HG02840 (cell line): ENCODE measurements around the gene PACRG.

Experiments used
- ATAC-seq: cut with Tn5 transposase; IDR thresholded peaks from one replicate; pipeline ENCODE4 v1.9.1; 2021; ENCODE audit warnings: mild to moderate bottlenecking, moderate library complexity, moderate number of reproducible peaks; ENCODE audit not compliant: unreplicated experiment, low FRiP score

The PACRG gene

DNA sequence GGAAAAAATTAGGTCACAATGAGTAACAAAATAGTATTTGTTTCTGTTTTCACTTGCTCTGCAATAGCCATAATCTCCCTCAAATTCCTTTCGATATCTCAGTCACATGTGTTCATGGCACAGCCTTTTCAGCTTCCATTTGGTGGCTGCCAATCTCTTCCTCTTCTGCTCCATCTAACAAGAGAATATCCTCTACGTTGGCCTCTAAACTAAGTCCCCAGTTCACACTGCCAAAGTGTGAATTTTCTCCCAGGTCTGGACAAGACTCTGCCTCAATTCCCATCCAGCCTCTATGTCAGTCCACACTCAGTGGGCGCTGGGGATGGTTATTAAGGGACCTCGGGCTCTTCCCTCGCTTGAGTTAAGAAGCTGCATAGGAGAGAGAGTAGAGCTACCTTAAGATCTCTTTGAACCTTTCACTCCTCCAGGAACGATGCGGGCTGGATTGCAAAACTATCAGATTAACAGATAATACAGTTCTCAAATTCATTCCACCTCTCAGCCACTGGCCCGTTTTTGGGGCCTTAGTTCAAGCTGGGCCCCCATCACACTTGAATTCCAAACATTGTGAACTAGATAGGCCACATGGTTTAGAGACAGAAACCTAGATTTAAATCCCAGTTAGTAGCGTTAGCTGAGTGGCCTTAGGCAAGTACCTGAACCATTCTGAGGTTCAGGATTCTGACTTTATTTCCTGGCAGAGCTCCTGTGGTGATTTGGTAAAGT, 436.6 kb downstream of the PACRG start:
- ATAC-seq = no peak

DNA sequence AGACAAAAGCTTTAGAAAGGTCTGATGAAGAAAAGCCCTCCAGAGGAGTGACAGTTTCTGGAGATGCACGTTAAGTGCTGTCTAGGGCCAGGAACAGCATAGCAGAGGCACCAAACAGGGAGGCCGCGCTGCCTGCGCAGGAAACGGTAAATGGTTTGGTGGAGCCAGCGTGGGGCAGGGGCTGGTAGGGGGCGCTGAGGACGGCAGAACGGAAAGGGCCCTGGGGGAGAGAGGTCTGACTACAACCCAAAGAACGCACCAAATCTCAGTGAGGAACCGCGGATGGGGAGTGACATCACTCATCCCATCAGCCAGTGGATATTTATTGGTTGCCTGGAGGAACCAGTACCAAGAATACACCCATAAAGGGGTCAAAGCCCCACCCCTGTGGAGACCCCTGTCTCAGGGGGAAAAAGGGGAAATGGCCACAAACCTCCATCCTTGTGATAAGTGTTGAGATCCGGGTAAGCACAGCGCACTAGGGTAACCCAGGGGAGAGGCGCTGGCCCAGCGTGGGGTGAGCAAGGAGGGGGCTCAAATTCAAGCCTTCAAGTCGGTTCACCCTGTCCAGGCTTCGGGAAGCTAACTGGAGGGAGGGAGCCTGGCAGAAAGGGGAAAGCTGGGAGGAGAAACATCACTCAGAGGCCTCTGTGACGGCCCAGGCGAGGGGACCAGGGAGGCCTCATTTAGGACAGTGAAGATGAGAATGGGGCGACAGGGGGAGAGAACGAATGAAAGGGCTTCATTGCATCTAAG, 437.6 kb downstream of the PACRG start:
- no peak for ATAC-seq

DNA sequence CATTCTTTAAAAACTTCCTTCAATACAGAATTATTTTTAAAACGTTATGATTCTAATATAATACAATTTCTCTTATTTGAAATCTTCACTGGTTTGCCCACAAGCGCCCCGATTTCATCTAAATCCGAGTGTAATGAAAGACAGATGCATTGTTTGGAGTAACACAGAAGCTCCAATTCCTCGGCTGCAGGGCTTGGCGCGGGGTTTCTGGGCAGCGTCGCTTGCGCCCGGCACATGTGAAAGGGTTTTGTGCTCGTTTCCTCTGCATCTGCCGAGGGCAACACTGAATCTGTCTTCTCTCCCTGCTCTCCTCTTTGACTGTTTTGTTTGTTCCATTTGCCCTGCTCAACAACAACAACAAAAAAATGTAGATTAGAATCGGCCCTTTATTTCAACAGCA, 438.1 kb downstream of the PACRG start:
- no peak for ATAC-seq

DNA sequence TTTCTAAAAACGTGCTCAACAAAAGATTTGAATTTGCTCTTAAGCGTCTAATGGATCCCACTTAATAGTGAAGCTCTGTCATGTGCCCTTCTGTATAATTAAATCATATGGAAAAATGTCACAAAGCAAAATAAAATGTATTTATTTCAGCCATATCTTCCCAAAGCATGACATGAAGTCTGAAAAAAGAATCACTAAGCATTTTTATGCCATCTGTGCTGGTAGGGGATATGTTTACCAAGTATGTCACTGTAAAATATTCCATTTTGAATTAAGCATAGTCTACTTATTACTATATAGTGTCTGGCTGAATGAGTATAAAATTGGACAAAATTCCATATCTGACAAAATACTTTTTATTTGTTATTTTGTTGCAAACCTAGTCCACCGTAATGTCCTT, 438.7 kb downstream of the PACRG start:
- no peak for ATAC-seq

DNA sequence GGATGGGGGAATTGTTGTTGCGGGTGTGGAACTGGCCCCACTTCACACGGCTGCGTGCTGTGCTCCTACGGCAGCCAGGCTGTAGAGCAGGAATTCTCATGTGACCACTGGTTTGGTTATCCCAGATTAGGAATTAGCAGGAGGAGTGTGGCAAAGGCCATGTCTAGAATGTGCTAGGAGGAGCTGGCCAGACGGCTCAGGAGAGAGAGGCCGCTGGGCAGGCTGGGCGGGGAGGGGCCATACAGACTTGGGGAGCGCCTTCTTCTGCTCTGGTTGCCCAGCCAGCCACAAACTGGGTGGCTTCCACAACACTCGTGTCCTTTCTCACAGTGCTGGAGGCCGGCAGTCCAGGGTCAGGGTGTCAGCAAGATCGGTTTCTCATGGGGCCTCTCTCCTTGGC, 441.7 kb downstream of the PACRG start:
- ATAC-seq = no peak

DNA sequence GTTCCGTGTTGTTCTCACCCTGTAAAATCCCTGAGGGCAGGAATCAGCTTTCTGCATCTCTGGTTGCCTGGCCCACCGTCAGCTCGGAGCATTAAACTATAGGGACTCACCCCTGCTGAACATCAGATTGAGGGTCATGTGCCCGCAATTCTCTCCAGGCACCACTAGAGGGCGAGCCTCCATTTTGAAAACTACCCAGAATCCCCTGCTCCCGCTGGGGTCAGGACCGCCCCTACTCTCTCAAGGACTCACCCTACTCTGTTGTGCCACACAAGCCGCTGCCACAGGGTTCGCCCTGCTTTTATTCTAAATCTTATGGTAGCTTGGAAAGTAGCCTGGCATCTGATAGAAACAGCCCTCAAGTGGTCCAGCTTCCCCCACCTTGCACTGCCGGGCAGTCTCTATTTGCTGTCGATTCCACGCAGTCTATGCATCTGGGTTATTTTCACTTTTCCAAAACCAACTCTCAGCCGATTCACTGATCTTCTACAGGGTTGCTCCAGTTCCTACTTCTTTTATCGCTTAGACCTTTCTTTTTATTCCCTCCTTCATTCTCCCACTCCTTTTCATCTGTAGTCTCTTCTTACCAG, 442.6 kb downstream of the PACRG start:
- no peak for ATAC-seq

DNA sequence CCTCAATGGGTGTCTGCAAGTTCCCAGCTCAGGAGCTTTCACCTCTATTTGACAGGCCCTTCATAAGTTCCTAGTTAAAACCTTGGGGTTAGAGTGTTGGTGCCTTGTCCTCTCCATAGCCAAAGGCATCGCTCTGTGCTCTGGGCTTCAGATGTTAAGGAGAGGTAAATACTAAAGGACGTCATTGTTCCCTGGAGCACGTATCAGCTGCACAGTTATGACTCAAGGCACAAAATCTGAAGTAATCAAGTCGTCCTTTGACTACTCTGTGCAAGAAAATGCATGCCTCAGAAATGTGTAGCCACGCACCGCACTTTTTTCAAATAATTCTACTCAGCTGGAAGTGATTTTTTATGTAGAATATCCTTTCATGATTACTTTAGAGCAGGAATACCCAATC, 446.0 kb downstream of the PACRG start:
- no peak for ATAC-seq

DNA sequence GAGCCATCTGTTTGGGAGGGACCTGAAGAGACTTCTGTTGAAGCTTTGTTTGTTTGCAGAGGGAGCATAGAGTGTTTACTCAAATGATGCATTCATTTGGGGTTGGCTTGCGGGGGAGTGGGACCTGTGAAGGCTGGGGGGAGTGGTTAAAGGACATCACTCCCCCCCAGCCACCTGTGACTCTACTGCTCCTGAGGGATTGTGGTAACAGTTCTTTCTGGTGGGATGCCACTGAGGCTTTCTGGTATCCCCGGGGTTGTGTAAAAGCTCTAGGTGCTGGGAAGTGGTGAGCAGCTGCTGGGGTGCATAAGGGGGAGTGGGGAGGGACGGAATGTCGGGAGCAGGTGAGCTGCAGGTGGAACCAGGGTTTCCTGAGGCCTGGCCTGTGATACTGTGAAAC, 447.5 kb downstream of the PACRG start:
- no peak for ATAC-seq

DNA sequence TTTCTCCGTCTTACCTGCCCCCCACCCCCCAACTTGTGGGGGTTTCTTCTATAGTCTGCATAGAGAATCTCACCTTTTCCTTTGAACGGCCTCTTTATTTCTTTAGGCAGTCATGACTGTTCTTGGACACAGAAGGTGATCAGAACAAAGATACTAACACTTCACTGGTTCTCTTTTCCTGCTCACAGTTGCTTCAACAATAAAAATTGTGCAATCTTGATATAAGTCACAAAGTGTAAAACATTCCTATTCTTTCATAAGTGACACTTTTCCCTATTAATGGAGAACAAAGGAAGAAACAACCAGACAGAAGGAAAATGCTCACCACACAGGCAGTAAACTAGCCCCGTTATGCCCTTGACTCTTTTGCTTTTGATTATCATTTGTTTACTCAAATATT, 448.3 kb downstream of the PACRG start:
- ATAC-seq = no peak

DNA sequence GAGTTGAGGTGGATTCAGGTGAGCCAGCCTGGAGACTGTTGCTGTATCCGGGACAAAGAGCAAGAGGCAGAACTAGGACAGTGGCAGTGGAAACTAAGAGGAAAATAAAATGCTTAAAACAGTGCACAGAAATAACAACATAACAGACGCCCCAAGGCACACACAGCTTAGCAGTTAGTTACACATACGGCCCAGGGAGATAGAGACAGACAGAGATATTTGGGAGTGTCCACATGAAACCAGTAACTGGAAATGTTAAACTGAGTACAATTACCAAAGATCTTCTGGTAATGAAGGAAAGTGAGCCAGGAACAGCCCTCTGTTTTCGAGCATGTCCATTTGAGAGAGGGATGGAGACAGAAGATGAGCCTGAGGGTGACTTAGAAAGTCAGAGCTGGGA, 449.2 kb downstream of the PACRG start:
- no peak for ATAC-seq

DNA sequence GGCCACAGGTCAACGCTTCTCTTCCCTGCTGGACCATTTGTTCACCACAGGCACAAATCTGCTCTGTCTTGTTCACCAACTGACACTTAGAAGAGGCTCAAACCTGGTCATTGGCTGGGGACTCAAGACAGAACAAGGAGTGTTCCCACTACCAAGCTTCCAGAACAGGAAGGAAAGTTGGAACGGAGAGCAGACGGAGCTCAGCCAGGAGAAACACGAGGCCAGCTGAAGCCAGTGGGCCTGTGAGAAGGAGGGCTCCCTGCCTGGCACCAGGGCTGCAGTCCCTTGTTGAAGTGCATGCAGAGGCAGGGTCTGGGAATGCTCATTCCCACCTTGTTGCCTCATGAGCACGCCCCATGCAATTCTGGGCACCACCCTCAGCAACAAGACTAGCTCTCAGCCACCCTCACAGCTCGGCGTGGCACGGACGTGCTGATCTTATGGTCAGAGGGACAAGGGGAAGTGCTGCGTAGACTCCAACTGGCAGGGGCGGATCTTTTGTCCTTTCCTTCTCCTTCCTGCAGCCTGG, 450.2 kb downstream of the PACRG start:
- no peak for ATAC-seq

DNA sequence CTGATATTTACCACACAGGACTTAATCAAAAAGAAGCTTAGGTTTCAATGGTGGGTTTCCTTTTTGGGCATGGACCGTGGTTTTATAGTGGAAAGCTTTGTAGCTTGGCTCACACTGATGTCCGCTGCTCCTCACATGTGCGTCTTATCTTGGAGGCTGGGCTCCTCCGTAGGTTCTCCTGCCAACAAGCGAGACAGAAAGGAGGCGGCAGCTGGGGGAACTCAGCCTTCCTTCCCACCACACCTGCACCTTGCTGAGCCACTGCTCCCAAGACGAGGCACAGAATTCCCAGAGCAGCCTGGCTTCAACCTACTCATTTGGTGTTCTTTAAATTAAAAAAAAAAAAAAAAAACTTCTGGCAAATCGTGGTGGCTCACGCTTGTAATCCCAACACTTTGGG, 451.3 kb downstream of the PACRG start:
- no peak for ATAC-seq

DNA sequence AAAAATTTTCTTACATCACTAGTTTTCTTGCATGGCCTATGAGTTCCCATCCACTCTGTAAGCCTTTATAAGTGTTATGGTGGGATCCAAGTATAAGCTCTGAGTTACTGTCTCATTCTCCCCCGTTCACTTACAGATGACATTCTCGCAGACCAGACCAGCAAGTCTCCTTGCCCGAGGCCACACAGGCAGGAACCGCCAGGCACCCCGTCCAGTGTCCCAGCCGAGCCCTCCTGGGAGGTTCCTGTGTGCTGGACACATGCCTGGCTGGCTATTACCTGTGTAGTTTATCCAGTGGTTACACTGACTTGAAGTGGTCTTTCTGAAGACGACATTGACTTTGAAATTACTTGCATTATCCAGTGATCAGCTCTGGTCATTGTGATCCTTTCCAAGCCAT, 451.9 kb downstream of the PACRG start:
- no peak for ATAC-seq

DNA sequence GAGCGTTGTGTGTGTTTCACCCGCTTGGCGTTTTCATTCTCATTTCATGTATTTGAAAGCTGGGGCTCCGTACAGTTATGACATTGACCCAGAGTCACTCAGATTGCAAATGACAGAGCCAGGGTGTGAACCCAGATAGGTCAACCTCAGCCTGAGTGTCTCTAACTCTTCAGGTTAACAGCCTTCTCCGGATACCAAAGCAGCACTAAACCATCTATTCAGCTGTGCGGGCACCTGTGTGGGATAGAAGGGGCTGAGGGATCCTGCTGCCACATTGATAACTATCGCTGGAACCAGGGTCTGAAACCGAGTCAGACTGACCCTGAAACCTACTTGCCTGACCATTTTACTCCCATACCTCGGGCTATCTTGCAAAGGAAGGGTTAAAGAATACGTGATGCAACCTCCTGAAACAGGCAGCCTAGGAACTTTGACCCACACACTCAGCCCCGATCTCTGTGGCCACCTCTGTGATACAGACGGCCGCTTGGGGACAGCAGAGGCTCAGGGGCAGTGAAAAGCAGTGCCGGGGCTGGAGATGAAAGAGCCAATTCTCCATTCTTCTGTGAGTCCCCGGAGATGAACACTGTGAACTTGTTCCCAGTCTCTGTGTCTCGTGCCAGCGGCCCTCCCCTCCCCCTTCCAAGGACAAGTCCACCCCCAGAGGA, 453.2 kb downstream of the PACRG start:
- no peak for ATAC-seq

DNA sequence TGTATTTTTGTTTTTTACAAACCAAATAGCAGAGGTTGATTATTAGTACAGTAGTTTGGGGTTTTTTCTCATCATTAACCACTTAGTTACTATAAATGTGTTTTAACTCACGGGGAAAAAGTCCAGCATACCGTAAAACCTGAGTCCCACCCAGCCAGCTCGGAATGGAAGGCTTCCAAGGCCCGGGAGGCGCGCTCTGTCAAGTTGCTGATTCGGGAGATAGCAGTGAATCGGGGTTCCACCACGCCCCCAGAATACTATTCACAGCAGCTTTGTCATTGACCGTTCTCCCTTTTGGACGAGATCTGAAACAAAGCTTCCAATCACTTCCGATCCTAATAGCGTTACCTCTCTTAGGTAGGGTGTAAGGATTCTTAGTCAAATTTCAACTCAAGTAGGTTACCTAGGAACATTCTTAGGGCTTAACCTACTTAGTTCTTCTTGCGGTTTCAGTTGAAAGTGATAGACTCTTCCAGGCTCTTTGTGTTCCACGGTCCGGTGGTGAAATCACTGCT, 453.9 kb downstream of the PACRG start:
- no peak for ATAC-seq

DNA sequence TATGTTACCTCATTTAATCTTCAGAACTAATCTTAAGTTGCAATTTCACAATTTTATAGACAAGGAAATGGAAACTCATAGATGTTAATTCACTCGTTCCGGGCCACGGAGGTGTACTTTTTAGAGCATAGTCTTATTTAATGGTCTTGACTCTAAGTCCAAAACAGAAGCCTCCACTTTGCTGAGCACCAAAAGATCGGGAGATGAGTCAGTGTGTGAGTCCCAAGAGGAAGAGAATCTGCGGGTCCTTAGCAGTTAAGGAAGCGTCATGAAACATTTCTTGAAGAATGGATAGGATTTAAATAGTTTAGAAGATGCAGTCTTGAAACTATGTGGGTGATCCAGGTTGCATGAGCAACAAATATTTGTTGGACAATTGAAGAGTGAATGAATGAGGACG, 454.9 kb downstream of the PACRG start:
- no peak for ATAC-seq

DNA sequence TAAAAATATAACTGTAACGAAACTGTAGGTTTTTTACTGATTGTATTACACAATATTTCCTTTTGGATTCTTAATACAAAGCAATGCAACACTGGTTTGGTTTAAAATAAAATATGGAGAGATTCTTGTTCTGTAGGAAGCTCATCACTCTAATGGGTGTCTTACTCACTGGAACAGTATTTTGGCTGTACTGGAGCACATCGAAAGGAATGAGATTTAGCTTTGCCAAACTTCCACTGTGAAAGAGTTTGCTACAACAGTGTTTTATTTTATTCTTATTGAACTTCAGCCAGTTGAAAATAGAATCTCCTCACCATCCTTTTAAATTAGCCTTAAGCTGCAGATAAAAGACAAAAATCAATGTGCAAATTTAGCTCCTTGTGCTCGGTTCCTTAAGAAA, 456.0 kb downstream of the PACRG start:
- ATAC-seq = no peak

DNA sequence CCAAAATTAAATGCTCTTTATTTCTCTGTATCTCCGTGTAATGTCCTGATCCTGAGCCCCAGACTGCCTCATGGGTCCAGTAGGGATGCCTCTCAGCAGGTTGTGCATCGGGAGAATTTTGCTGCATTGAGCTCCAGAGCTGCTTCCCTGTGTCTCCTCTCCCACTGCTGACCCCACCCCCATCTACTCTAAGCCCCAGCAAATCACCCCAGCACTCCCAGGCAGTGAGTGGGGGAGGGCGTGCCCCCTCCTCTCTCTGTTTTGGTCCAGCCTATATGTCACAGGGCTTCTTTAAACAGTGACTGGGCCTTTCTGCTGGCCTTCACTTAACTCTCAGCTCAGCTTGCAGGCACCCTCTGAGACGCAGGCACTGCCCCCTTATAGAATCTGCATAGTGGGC, 458.0 kb downstream of the PACRG start:
- no peak for ATAC-seq

DNA sequence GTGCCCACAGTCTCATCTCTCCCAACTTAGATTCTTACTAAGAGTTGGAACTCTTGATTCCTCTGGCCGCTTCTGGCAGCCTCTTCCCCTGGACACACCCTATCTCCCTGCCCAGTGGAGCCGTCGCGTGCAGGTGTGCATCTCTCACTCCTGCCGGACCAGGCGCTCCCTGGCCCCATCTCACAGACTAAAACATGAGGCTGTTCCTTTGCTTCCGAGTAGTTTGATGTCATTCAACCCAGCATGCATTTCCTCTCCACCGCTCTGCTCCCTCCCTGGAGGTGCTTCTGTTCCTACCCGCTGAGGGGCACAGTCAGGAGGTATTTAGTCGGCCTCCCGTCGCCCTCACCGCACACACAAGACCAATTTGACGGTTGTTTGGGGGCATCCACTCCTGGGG, 458.8 kb downstream of the PACRG start:
- no peak for ATAC-seq

DNA sequence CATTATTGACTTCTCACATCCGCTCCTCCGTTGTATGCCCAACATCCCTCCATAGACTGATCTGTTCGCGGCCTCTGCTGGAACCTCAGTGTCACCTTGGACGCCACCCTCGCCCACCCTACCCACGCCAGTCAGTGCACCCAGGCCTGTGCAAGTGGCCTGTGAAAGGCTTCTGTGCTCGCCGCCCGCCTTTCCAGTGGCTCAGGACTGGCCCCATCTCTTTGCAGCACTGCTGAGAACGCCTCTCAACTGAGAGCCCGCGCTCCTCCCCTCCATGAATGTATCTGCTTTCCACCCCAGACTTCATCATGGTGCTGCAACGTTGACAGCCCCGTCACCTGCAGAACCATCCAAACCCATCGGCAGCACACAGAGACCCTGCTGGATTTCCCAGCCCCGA, 459.4 kb downstream of the PACRG start:
- ATAC-seq = no peak

DNA sequence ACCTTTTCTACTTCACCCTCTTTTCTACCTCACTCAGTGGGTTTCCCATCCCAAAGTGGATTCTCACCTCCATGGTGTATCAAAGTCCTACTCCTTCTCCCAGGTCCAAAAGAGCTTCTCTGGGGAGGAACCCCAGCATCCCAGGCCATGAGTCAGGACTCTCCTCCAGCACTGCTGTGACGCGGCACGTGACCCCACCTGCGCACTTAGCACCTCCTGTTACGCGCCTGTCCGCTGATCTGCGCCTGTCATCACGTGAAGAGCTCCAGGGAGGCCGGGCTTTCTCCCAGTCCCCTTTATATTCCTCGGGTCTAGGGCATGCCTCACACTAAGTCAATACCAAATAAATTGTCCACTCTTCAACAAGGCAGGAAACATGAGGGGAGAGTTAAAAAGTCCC, 459.8 kb downstream of the PACRG start:
- ATAC-seq = no peak
